HG02840 (cell line): Measurements from ENCODE around the gene ITGAE.
"Not testable (repeated sequence)": the region's sequence is repeated elsewhere in the genome, so short reads cannot be mapped to it uniquely, and the experiment has no call there.

Source experiments
- ATAC-seq: cut with Tn5 transposase; IDR thresholded peaks from one replicate; pipeline ENCODE4 v1.9.1; 2021; ENCODE audit warnings: mild to moderate bottlenecking, moderate library complexity, moderate number of reproducible peaks; ENCODE audit not compliant: unreplicated experiment, low FRiP score

Gene ITGAE

GRCh38 chr17:3735515-3735914, 65.5 kb downstream of the ITGAE start:
- no peak for ATAC-seq

GRCh38 chr17:3734911-3735276, 66.1 kb downstream of the ITGAE start:
- ATAC-seq: not testable (repeated sequence)

GRCh38 chr17:3732210-3732621, 68.8 kb downstream of the ITGAE start:
- no peak for ATAC-seq

DNA sequence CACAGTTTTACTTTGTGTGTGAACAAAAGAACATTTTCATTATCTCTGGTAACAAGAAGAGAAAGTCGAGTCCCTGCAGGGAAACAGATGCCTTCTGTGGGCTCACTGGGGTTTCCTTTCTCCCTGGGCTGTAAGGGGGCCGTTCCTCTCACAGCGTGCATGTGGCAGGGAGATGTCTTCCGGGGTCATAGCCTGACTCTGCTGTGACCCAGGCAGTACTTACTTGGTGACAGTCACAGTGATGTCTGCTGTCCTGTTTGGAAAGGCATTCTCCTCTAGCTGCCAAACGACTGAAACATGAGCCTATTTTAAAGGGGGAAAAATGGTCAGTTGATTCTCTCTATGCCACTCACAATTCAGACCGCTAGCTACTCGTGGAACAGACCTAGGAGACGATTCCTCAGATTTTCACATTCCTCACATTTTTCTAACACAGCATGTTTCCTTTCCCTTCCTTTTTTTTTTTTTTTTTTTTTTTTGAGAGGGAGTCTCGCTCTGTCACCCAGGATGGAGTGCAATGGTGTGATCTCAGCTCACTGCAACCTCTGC, 70.0 kb downstream of the ITGAE start:
- no peak for ATAC-seq

- no peak for ATAC-seq
Measured at GRCh38 chr17:3729881-3730280, 71.1 kb downstream of the ITGAE start.

DNA sequence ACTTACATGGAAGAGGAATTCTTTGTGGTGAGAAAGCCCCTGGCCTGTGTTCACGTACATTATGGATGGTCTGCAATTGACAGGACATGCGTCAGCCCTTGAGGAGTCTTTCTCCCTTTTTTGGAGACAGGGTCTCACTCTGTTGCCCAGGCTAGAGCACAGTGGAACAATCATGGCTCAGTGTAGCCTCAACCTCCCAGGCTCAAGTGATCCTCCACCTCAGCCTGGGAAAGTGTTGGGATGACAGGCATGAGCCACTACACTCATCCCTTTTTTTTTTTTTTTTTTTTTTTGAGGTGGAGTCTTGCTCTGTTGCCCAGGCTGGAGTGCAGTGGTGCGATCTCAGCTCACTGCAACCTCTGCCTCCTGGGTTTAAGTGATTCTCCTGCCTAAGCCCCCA, 72.9 kb downstream of the ITGAE start:
- ATAC-seq: not testable (repeated sequence)

- no peak for ATAC-seq
Measured at GRCh38 chr17:3727041-3727440, 73.9 kb downstream of the ITGAE start.

DNA sequence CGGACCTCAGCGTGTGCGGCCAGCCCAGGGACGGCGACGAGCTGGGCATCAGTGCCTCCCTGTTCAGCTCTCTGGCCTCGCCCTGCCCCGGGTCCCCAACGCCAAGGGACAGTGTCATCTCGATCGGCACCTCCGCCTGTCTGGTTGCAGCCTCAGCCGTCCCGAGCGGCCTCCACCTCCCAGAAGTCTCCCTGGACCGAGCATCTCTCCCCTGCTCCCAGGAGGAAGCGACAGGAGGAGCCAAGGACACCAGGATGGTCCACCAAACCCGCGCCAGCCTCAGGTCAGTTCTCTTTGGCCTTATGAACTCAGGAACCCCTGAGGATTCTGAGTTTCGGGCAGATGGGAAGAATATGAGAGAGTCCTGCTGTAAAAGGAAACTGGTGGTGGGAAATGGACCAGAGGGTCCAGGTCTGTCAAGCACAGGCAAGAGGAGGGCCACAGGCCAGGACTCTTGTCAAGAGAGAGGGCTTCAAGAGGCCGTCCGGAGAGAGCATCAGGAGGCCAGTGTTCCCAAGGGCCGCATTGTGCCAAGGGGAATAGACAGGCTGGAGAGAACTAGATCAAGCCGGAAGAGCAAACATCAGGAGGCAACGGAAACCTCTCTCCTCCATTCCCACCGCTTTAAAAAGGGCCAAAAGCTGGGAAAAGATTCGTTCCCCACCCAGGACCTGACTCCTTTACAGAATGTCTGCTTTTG, 76.5 kb downstream of the ITGAE start:
- ATAC-seq: no peak

DNA sequence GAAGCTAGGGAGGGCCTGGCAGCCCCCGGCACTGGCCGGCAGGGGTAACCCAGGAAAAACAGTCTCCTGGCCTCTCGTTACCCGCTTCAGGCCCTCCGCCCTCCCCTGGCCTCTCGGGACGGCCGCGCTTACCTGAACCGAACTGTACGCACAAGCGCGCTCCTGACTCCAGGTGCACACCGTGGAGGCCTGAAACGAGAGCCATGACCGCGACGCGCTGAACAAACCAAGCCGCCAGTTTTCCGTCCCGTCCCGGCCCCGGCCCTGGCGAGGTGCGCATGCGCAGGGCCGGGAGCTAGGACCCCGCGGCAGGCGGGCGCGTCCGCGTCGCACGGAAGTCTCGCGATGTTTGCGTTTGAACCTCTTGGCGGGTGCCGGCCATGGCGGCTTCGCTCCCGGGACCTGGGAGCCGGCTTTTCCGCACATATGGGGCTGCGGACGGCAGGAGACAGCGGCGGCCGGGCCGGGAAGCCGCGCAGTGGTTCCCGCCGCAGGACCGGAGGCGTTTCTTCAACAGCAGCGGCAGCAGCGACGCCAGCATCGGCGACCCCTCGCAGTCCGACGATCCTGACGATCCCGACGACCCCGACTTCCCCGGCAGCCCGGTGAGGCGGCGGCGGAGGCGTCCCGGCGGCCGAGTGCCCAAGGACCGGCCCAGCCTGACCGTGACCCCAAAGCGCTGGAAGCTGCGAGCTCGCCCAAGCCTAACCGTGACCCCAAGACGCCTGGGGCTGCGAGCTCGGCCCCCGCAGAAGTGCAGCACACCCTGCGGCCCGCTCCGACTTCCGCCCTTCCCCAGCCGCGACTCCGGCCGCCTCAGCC, 77.2 kb downstream of the ITGAE start, which contains the start of gene HASPIN:
Gene HASPIN, plus strand, starts transcription at position 348 of the 822 bp plus-strand sequence. Its CDS starts 33 bp downstream, at position 381.
- peak; percentile 89 for ATAC-seq

- no peak for ATAC-seq
Measured at GRCh38 chr17:3723188-3723555, 77.8 kb downstream of the ITGAE start.

- no peak for ATAC-seq
Measured at GRCh38 chr17:3722716-3723115, 78.3 kb downstream of the ITGAE start.

DNA sequence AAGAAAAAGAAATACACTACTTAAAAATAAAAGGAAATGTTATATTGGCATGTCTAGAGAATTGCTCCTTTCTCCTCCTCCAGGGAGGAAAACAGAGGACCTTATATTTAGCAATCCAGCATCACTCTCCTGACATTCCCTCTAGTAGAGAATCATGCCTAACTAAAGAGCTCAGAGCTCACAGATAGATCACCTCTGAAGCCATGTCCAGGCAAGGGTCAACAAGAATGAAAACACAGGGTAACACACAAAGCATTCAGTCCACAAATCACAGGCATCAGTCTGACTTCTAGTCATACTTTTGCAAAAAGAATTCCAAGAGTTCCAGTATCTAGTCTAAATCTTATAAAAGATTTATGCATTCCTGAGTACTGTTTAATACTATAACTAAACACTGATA, 81.7 kb downstream of the ITGAE start:
- no peak for ATAC-seq

DNA sequence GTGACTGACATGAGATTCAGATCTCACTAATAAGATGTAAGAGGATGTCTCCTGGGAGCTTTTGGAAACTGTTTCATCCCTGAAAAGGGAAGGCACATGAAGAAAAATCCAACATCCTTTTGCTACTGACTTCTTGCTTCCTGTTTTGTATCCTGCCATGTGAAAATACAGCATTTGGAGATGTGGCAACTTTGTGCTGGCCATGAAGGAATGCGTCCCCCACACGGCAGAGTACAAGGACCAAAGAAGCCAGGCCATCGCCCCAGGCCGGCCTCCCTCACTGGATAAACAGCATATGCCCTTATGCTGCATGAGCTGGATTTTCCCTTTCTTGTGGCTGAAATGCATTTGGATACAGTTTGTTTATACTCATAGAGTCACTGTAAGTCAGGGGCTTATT, 82.8 kb downstream of the ITGAE start:
- no peak for ATAC-seq

DNA sequence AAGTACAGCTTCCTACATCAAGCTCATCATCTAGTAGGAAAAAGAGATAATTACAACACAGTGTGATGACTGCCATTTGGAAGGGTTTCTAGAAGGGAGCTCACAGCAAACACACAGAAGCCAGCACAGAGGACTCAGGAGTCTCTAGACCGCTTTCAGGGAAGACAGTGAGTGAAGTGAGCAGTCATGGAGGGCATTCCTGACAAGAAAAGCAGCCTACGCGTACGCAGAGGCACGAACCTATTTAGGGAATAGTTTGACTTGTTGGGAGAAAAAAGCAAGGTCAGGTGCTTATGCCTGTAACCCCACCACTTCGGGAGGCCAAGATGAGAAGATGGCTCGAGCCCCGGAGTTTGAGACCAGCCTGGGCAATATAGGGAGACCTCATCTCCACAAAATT, 85.7 kb downstream of the ITGAE start:
- ATAC-seq: no peak

DNA sequence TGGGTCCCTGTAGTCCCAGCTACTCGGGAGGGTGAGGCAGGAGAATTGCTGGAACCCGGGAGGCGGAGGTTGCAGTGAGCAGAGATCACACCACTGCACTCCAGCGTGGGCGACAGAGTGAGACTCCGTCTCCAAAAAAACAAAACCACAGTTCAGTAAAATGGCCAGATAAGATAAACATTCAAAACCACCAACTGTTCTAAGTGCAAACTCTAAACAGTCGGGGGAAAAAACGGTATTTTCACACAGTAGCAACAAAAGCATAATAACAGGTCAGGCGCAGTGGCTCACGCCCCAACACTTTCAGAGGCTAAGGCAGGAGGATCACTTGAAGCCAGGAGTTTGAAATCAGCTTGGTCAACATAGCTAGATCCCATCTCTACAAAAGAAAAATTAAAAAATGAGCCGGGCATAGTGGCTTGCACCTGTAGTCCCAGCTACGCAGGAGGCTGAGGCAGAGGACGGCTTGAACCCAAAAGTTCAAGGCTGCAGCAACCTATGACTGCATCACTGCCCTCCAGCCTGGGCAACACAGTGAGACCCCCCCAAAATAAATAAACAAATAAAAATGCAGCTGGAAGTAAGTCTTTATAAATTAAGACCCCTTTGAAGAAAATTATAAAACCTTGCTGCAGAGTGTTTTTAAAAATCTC, 88.1 kb downstream of the ITGAE start:
- ATAC-seq: no peak

DNA sequence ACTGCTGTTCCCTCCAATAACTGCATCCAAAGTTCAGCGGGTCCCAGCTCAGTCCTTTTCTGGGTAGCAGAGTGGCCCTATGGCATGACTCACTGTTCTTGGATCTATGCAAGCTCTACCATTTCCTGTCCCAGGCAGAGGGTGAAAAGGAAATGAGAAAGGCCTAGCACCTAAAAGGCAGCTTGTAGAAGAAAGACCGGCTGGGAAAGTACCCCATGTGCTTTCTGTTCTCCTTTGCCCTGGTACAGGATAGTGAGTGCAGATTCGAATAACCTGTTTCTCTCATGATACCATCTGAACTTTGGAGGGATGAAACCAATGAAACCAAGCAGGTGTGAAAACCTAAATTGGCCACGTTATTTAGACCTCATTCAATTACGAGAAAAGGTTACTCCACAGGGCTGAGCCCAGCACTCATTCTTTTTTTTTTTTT, 90.0 kb downstream of the ITGAE start:
- ATAC-seq: peak; percentile 83

DNA sequence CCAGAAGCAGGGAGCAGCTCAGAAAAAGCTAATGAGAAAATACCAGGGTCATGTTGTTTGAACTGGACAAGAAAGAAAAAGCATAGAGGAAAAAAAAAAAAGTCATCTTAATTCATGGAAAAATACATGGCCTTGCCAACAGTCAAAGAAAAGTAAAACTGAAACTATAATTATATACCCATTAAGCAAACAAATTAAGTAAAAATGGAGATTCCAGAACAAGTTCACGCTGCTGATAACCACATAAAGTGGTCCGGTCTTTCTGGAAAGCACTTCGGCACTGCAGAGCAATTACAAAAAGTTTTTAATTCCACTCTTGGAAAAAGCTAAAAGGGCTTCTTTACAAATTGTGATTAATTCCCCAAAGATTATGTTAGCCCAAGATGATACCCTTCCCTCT, 92.6 kb downstream of the ITGAE start:
- no peak for ATAC-seq

- ATAC-seq: not testable (repeated sequence)
Measured at GRCh38 chr17:3705718-3705984, 95.3 kb downstream of the ITGAE start.

- no peak for ATAC-seq
Measured at GRCh38 chr17:3704931-3705717, 95.9 kb downstream of the ITGAE start.

GRCh38 chr17:3702041-3702539, 98.9 kb downstream of the ITGAE start:
- not testable (repeated sequence) for ATAC-seq
